Amniotic stem cell (primary cell): ENCODE measurements around the gene EPRS1.
"Not testable (repeated sequence)": the region's sequence is repeated elsewhere in the genome, so short reads cannot be mapped to it uniquely, and the experiment has no call there.

Source experiments
- DNase-seq: peaks from one replicate; lab custom pipeline; 2025; lab: John Stamatoyannopoulos, UW

EPRS1 gene

GRCh38 chr1:220046052-220046930 lies at the start of gene EPRS1:
EPRS1 (minus strand) TSS chr1:220046505; CDS start chr1:220046388, 117 bp downstream.
- DNase-seq: peak; percentile 94

- DNase-seq: no peak
Observed at GRCh38 chr1:220094016-220094911, 48.0 kb upstream of the EPRS1 start, which contains the start of gene IARS2. IARS2 (plus strand) TSS chr1:220094132; CDS start chr1:220094217, 85 bp downstream.

GRCh38 chr1:220093361-220094015 lies 47.2 kb upstream of the EPRS1 start:
- DNase-seq: peak; percentile 79

- DNase-seq: no peak
Observed at GRCh38 chr1:220092694-220093093, 46.4 kb upstream of the EPRS1 start.

- peak; percentile 86 for DNase-seq
Observed at GRCh38 chr1:220089650-220090556, 43.6 kb upstream of the EPRS1 start, which contains the start of gene BPNT1. BPNT1 (minus strand) TSS chr1:220089788; CDS start chr1:220079846, 9,942 bp downstream.

- not testable (repeated sequence) for DNase-seq
Observed at GRCh38 chr1:220086261-220086686, 40.0 kb upstream of the EPRS1 start.

- DNase-seq: no peak
Observed at GRCh38 chr1:220084460-220084859, 38.2 kb upstream of the EPRS1 start.

GRCh38 chr1:220077887-220078286 lies 31.6 kb upstream of the EPRS1 start:
- DNase-seq: no peak

- no peak for DNase-seq
Observed at GRCh38 chr1:220076861-220077762, 30.8 kb upstream of the EPRS1 start.

- no peak for DNase-seq
Observed at GRCh38 chr1:220067269-220068204, 21.2 kb upstream of the EPRS1 start.

GRCh38 chr1:220062629-220063028 lies 16.3 kb upstream of the EPRS1 start:
- DNase-seq: no peak

GRCh38 chr1:220060876-220061275 lies 14.6 kb upstream of the EPRS1 start:
- no peak for DNase-seq

GRCh38 chr1:220056374-220056773 lies 10.1 kb upstream of the EPRS1 start:
- no peak for DNase-seq

- DNase-seq: no peak
Observed at GRCh38 chr1:220045356-220046051, 801 bp downstream of the EPRS1 start.

GRCh38 chr1:220044678-220045355 lies 1.5 kb downstream of the EPRS1 start:
- DNase-seq: no peak

- no peak for DNase-seq
Observed at GRCh38 chr1:220043646-220044045, 2.7 kb downstream of the EPRS1 start.

- no peak for DNase-seq
Observed at GRCh38 chr1:220040028-220040596, 6.2 kb downstream of the EPRS1 start.
